H1 (cell line): Measurements from ENCODE around the gene SPANXD. TPM values are rescaled to one million over a fixed set of nuclear protein-coding genes. Genes with fewer than 3 reads are reported as not detected.

ENCODE experiments used
- ATF2 ChIP-seq: IDR thresholded peaks from 2 replicates; pipeline ENCODE4 v1.6.1; 2012; ENCODE audit warnings: low read length, inconsistent platforms
- CBX8 ChIP-seq: fragments of 300-800, 300-1000 bp; sonication (generic); IDR thresholded peaks from 2 replicates; pipeline ENCODE4 v1.7.1; 2016; ENCODE audit warnings: low read depth, low read length, borderline replicate concordance
- JUN ChIP-seq: IDR thresholded peaks from 2 replicates; pipeline ENCODE4 v1.6.1; 2011; ENCODE audit warnings: low read depth, mild to moderate bottlenecking, improper control_type of control experiment, low read length
- MAX ChIP-seq: IDR thresholded peaks from 2 replicates; pipeline ENCODE4 v1.6.1; 2012; ENCODE audit warnings: inconsistent platforms
- NRF1 ChIP-seq: IDR thresholded peaks from 2 replicates; pipeline ENCODE4 v1.6.1; 2011; ENCODE audit warnings: mild to moderate bottlenecking, low read depth, low read length, improper control_type of control experiment
- SAP30 ChIP-seq: fragments of 300-600 bp; sonication (generic); IDR thresholded peaks from 2 replicates; pipeline ENCODE4 v1.7.1; 2012; ENCODE audit warnings: low read length, moderate library complexity, mild to moderate bottlenecking, inconsistent platforms; ENCODE audit not compliant: insufficient read depth, insufficient replicate concordance
- SRF ChIP-seq: IDR thresholded peaks from 2 replicates; pipeline ENCODE4 v1.6.1; 2011; ENCODE audit warnings: mild to moderate bottlenecking, low read depth, low read length, moderate library complexity
- TAF1 ChIP-seq: IDR thresholded peaks from 2 replicates; pipeline ENCODE4 v1.6.1; 2011; ENCODE audit warnings: mild to moderate bottlenecking, low read depth, low read length
- USF2 ChIP-seq: IDR thresholded peaks from 2 replicates; pipeline ENCODE4 v1.6.1; 2011; ENCODE audit warnings: low read length, improper control_type of control experiment
- polyA plus RNA-seq, 7 experiments: library from polyadenylated mRNA; depleted of rRNA in 3 of 7; stranded (reverse) in 5 of 7; unstranded in 2 of 7; fragments of >200 nt in 5 of 7; fragments of 200-250 nt in 2 of 7; gene quantifications; 1 replicate in 5 of 7; 2 replicates in 1 of 7; 4 replicates in 1 of 7; pipeline versions ENCODE4 v1.2.1 to v1.2.3, GENCODE V29; 2011 to 2013; ENCODE audit warnings: missing spikeins in 2 of 7, mixed read lengths in 2 of 7
- total RNA-seq: library from RNA; stranded (reverse); fragmentation: NEBNext Ultra II Directional; extraction: Animal tissue kit (Norgen Biotek cat#: 25700); gene quantifications from 2 replicates; pipeline ENCODE4 v1.2.1, GENCODE V29; 2021

SPANXD gene
- total and polyA plus RNA-seq, 2 of the 8 experiments (the other 6 are each of a cell fraction or from before 2014, with no cell fraction given): not detected

DNA sequence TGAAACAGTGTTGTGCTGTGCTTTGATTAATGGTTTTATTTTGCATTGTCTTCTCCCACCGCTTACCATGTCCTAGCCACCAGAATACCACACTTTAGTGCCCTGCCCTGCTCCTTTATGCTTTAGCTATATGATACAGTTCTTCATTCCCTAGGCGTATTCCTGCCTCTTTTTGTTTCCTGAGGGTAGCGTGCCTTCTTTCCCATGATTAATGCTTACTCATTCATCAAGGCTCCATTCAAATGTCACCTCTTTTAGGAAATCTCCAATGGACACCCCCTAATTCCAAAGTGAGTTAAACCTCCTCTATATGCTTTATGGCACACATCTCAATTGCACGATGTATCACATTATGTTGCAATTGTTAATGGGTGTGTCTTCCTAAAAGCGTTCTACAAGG lies 46.3 kb downstream of the SPANXD start (continued):
- TF ChIP-seq ATF2 (no peak), NRF1 (no peak), SAP30 (no peak), USF2 (no peak), JUN (no peak), TAF1 (no peak), CBX8 (no peak), SRF (no peak), MAX (no peak)

Other genes with a start within 250 kb of the SPANXD start
- not detected in 2 replicates for gene SPANXA1, start 114.0 kb downstream of the SPANXD start, total RNA-seq
- not detected in 2 replicates for gene SPANXA1, start 114.0 kb downstream of the SPANXD start, polyA plus RNA-seq (2011; rRNA removed)
- gene SPANXA2, start 109.0 kb downstream of the SPANXD start, total RNA-seq: not detected in 2 replicates
- gene SPANXA2, start 109.0 kb downstream of the SPANXD start, polyA plus RNA-seq (2011; rRNA removed): not detected in 2 replicates
- not detected in 2 replicates for gene MAGEC3, start 139.6 kb upstream of the SPANXD start, total RNA-seq
- gene MAGEC3, start 139.6 kb upstream of the SPANXD start, polyA plus RNA-seq (2011; rRNA removed): not detected in 2 replicates
- not detected in 2 replicates for gene MAGEC1, start 205.2 kb upstream of the SPANXD start, total RNA-seq
- gene MAGEC1, start 205.2 kb upstream of the SPANXD start, polyA plus RNA-seq (2011; rRNA removed): not detected in 2 replicates